MM.1S (cell line): Measurements from ENCODE around the gene BCL11B.

ENCODE experiments used
- EZH2 ChIP-seq: fragments of 300-600 bp; sonication (generic); optimal IDR thresholded peaks from 2 replicates; pipeline ENCODE3; 2017; ENCODE audit warnings: low read depth, mild to moderate bottlenecking, antibody characterized with exemption, low read length, mixed read lengths
- EZH2phosphoT487 ChIP-seq: fragments of 300-600 bp; sonication (generic); IDR thresholded peaks from 2 replicates; pipeline ENCODE4 v1.6.1; 2018; ENCODE audit warnings: antibody characterized with exemption, low read length
- TF ChIP-seq, protein P1 (sequence below): fragments of 300-600 bp; sonication (generic); IDR thresholded peaks from 2 replicates; pipeline ENCODE4 v1.5.1; 2016; ENCODE audit warnings: antibody characterized with exemption, low read length, mixed read lengths

DNA sequence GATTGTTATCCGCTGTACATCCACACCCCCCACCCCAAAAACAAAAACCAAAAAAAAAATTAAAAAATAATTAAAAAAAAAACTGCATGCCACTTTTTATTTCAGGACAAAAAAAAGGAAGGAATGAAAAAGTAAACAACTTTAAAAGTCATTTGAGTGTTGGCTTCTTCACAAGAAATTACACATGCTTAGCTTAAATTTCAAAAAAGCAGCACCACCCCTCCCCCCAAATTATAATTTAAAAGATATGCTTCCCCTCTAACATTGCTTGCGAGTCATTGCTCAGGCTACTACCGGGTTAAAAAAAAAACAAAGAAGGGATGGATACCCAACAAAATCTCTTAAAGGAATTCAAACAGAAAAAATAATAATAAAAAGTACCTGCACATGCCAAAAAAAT is 98.5 kb downstream of the BCL11B start:
- TF ChIP-seq EZH2phosphoT487 (no peak), EZH2 (no peak)
- TF ChIP-seq, protein P1, sequence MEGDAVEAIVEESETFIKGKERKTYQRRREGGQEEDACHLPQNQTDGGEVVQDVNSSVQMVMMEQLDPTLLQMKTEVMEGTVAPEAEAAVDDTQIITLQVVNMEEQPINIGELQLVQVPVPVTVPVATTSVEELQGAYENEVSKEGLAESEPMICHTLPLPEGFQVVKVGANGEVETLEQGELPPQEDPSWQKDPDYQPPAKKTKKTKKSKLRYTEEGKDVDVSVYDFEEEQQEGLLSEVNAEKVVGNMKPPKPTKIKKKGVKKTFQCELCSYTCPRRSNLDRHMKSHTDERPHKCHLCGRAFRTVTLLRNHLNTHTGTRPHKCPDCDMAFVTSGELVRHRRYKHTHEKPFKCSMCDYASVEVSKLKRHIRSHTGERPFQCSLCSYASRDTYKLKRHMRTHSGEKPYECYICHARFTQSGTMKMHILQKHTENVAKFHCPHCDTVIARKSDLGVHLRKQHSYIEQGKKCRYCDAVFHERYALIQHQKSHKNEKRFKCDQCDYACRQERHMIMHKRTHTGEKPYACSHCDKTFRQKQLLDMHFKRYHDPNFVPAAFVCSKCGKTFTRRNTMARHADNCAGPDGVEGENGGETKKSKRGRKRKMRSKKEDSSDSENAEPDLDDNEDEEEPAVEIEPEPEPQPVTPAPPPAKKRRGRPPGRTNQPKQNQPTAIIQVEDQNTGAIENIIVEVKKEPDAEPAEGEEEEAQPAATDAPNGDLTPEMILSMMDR: no peak
